Astrocyte (in vitro differentiated cells and primary cell): ENCODE results near the gene SNRNP40. TPM values are rescaled to one million over a fixed set of nuclear protein-coding genes. Genes with fewer than 3 reads are reported as not detected.
"Not testable (repeated sequence)": the region's sequence is repeated elsewhere in the genome, so short reads cannot be mapped to it uniquely, and the experiment has no call there.

Source experiments
- DNase-seq: peaks from one replicate; pipeline ENCODE4 v3.0.0-alpha.2; 2010; ENCODE audit warnings: low read depth
- FAIRE-seq: peaks from 2 replicates; lab custom pipeline; 2011; peaks lifted over from hg19 to GRCh38; lab: Jason Lieb, UNC
- H2AFZ ChIP-seq: 2 replicates; pipeline ENCODE4 v1.6.0; 2012; ENCODE audit warnings: low read depth, low read length, inconsistent platforms
- H3K27ac ChIP-seq: 2 replicates; pipeline ENCODE4 v1.5.1; 2011; ENCODE audit warnings: low read depth, low read length, inconsistent platforms
- H3K27me3 ChIP-seq: 2 replicates; pipeline ENCODE4 v1.6.0; 2011; ENCODE audit warnings: low read length, inconsistent platforms; ENCODE audit not compliant: insufficient read depth
- H3K36me3 ChIP-seq: 2 replicates; pipeline ENCODE4 v1.5.1; 2011; ENCODE audit warnings: low read length, inconsistent platforms; ENCODE audit not compliant: insufficient read depth
- H3K4me1 ChIP-seq: 2 replicates; pipeline ENCODE4 v1.5.1; 2011; ENCODE audit warnings: low read length, inconsistent platforms; ENCODE audit not compliant: insufficient read depth
- H3K4me2 ChIP-seq: 2 replicates; pipeline ENCODE4 v1.6.0; 2012; ENCODE audit warnings: low read length, inconsistent platforms
- H3K4me3 ChIP-seq: 2 replicates; pipeline ENCODE4 v1.5.1; 2011; ENCODE audit warnings: low read depth, mild to moderate bottlenecking, low read length, inconsistent platforms; ENCODE audit not compliant: insufficient read depth
- H3K79me2 ChIP-seq: 2 replicates; pipeline ENCODE4 v1.6.0; 2012; ENCODE audit warnings: mild to moderate bottlenecking, low read length, inconsistent platforms; ENCODE audit not compliant: insufficient read depth
- H3K9ac ChIP-seq: 2 replicates; pipeline ENCODE4 v1.6.0; 2012; ENCODE audit warnings: mild to moderate bottlenecking, low read length, inconsistent platforms
- H3K9me3 ChIP-seq: 2 replicates; pipeline ENCODE4 v1.5.1; 2012; ENCODE audit warnings: low read depth, mild to moderate bottlenecking, low read length, inconsistent platforms; ENCODE audit not compliant: insufficient read depth
- H4K20me1 ChIP-seq: 2 replicates; pipeline ENCODE4 v1.6.0; 2012; ENCODE audit warnings: low read length, inconsistent platforms; ENCODE audit not compliant: insufficient read depth
- H3K27ac Mint-ChIP-seq: one replicate; pipeline ENCODE4 v1.8.0; 2021; ENCODE audit warnings: mild to moderate bottlenecking, mixed read lengths; ENCODE audit not compliant: unreplicated experiment
- H3K27me3 Mint-ChIP-seq: one replicate; pipeline ENCODE4 v1.8.0; 2021; ENCODE audit warnings: low read depth, mixed read lengths; ENCODE audit not compliant: unreplicated experiment
- H3K36me3 Mint-ChIP-seq: one replicate; pipeline ENCODE4 v1.8.0; 2021; ENCODE audit warnings: low read depth, mixed read lengths; ENCODE audit not compliant: unreplicated experiment
- H3K4me1 Mint-ChIP-seq: one replicate; pipeline ENCODE4 v1.8.0; 2021; ENCODE audit warnings: low read depth, mixed read lengths; ENCODE audit not compliant: unreplicated experiment
- H3K4me3 Mint-ChIP-seq: one replicate; pipeline ENCODE4 v1.8.0; 2021; ENCODE audit warnings: mild to moderate bottlenecking, moderate library complexity, mixed read lengths; ENCODE audit not compliant: unreplicated experiment
- H3K9me3 Mint-ChIP-seq: one replicate; pipeline ENCODE4 v1.8.0; 2021; ENCODE audit warnings: mild to moderate bottlenecking, mixed read lengths; ENCODE audit not compliant: unreplicated experiment
- CTCF ChIP-seq: IDR thresholded peaks from 2 replicates; pipeline ENCODE4 v1.5.1; 2011; ENCODE audit warnings: low read depth, mild to moderate bottlenecking, inconsistent platforms, low read length, moderate library complexity; ENCODE audit not compliant: insufficient read depth
- EZH2 ChIP-seq: IDR thresholded peaks from 2 replicates; pipeline ENCODE4 v1.6.1; 2012; ENCODE audit warnings: mild to moderate bottlenecking, low read length, inconsistent platforms; ENCODE audit not compliant: insufficient read depth
- total RNA-seq: library from RNA; stranded (reverse); gene quantifications from 2 replicates; pipeline ENCODE4 v1.2.1, GENCODE V29; 2021

SNRNP40 gene
- total RNA-seq, 1 donor from 2014 or later, result 42.0 TPM

- Mint-ChIP-seq H3K9me3 (no peaks in the 10 kb centered on the region), H3K27ac (no peak overlapping the region), H3K4me3 (no peak overlapping the region), H3K4me1 (peaks cover 14% of the 10 kb centered on the region), H3K27me3 (no peaks in the 10 kb centered on the region), H3K36me3 (peaks cover 14% of the 10 kb centered on the region)
- H3K36me3 ChIP-seq, result peaks cover 54% of the 10 kb centered on the region
- H3K9ac ChIP-seq, result no peak overlapping the region
- H3K4me2 ChIP-seq, result no peak overlapping the region
- no peak overlapping the region for H3K27ac ChIP-seq
- no peak for FAIRE-seq
- H3K79me2 ChIP-seq, result no peaks in the 10 kb centered on the region
- no peaks in the 10 kb centered on the region for H3K4me1 ChIP-seq
- no peaks in the 10 kb centered on the region for H3K9me3 ChIP-seq
- no peak overlapping the region for H2AFZ ChIP-seq
- H4K20me1 ChIP-seq, result peaks cover 4% of the 10 kb centered on the region
- TF ChIP-seq CTCF, result no peak
- no peak for TF ChIP-seq EZH2
- no peak overlapping the region for H3K4me3 ChIP-seq
- no peak for DNase-seq
- H3K27me3 ChIP-seq, result no peaks in the 10 kb centered on the region
Observed at GRCh38 chr1:31264790-31265386, 31.7 kb downstream of the SNRNP40 start.

DNA sequence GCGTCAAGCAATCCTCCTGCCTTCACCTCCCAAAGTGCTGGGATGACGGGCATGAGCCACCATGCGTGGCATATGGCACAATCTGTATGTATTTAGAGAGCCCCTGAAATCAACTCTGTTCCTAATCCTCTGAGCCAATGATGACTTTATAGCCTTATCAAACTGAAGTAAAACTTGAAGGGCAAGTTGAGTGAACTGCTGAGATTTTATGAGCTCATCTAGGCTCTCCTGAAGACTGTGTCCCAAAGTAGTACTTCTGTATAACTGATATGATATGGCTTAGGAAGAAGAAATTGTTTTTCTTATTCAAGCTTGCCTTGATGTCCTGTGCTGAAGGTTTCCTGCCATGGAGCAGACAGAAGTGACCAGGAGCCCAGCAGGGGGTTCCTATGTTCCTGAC lies 33.2 kb downstream of the SNRNP40 start:
- peaks cover 4% of the 10 kb centered on the region for H4K20me1 ChIP-seq
- H3K27me3 ChIP-seq, result no peaks in the 10 kb centered on the region
- H3K27me3 Mint-ChIP-seq, result no peaks in the 10 kb centered on the region
- H3K36me3 Mint-ChIP-seq, result peaks cover 12% of the 10 kb centered on the region
- H3K9me3 Mint-ChIP-seq, result no peaks in the 10 kb centered on the region
- peaks cover 14% of the 10 kb centered on the region for H3K4me1 Mint-ChIP-seq
- no peak for FAIRE-seq
- no peak overlapping the region for H3K27ac ChIP-seq
- no peaks in the 10 kb centered on the region for H3K9me3 ChIP-seq
- no peak overlapping the region for H3K4me3 ChIP-seq
- no peak overlapping the region for H3K4me3 Mint-ChIP-seq
- DNase-seq, result no peak
- peak overlapping the region; percentile 80 for H3K27ac Mint-ChIP-seq
- H2AFZ ChIP-seq, result no peak overlapping the region
- TF ChIP-seq CTCF (no peak), EZH2 (no peak)
- no peak overlapping the region for H3K9ac ChIP-seq
- H3K4me2 ChIP-seq, result no peak overlapping the region
- no peaks in the 10 kb centered on the region for H3K79me2 ChIP-seq
- H3K36me3 ChIP-seq, result peaks cover 53% of the 10 kb centered on the region
- no peaks in the 10 kb centered on the region for H3K4me1 ChIP-seq

GRCh38 chr1:31262393-31262792 lies 34.2 kb downstream of the SNRNP40 start:
- not testable (repeated sequence) for H3K36me3 Mint-ChIP-seq, H3K4me2 ChIP-seq, H3K27ac Mint-ChIP-seq, H3K79me2 ChIP-seq, H3K27ac ChIP-seq, H3K27me3 Mint-ChIP-seq, H3K9me3 Mint-ChIP-seq, H3K27me3 ChIP-seq, H2AFZ ChIP-seq, DNase-seq, H3K9ac ChIP-seq, H3K4me3 ChIP-seq, H3K9me3 ChIP-seq, H3K4me3 Mint-ChIP-seq, FAIRE-seq, H3K4me1 ChIP-seq, H4K20me1 ChIP-seq
- H3K4me1 Mint-ChIP-seq, result peaks cover 14% of the 10 kb centered on the region
- peaks cover 55% of the 10 kb centered on the region for H3K36me3 ChIP-seq
